GM06990 (cell line): Measurements from ENCODE around the gene ZNF578.
"Not testable (repeated sequence)": the region's sequence is repeated elsewhere in the genome, so short reads cannot be mapped to it uniquely, and the experiment has no call there.

ENCODE experiments used
- DNase-seq: peaks from one replicate; pipeline ENCODE4 v3.0.0-alpha.2; 2011; ENCODE audit not compliant: insufficient read length; ENCODE audit errors: extremely low read depth
- H3K27me3 ChIP-seq: replicated peaks from 2 replicates; pipeline ENCODE4 v1.6.0; 2011; ENCODE audit warnings: low read length; ENCODE audit not compliant: control insufficient read depth, insufficient read depth
- H3K36me3 ChIP-seq: 2 replicates; pipeline ENCODE4 v1.5.1; 2011; ENCODE audit warnings: low read length; ENCODE audit not compliant: control insufficient read depth, insufficient read depth
- H3K4me3 ChIP-seq: replicated peaks from 2 replicates; pipeline ENCODE4 v1.5.1; 2011; ENCODE audit warnings: low read depth, mild to moderate bottlenecking, control low read depth, low read length
- TF ChIP-seq, protein P1 (sequence below): IDR thresholded peaks from 2 replicates; pipeline ENCODE4 v1.5.1; 2011; ENCODE audit warnings: low read length, control low read depth, mild to moderate bottlenecking, inconsistent platforms; ENCODE audit not compliant: insufficient read depth, poor library complexity, severe bottlenecking

The ZNF578 gene

GRCh38 chr19:52444506-52444905, 8.8 kb upstream of the ZNF578 start:
- TF ChIP-seq, protein P1, sequence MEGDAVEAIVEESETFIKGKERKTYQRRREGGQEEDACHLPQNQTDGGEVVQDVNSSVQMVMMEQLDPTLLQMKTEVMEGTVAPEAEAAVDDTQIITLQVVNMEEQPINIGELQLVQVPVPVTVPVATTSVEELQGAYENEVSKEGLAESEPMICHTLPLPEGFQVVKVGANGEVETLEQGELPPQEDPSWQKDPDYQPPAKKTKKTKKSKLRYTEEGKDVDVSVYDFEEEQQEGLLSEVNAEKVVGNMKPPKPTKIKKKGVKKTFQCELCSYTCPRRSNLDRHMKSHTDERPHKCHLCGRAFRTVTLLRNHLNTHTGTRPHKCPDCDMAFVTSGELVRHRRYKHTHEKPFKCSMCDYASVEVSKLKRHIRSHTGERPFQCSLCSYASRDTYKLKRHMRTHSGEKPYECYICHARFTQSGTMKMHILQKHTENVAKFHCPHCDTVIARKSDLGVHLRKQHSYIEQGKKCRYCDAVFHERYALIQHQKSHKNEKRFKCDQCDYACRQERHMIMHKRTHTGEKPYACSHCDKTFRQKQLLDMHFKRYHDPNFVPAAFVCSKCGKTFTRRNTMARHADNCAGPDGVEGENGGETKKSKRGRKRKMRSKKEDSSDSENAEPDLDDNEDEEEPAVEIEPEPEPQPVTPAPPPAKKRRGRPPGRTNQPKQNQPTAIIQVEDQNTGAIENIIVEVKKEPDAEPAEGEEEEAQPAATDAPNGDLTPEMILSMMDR, result no peak
- no peak for DNase-seq
- H3K36me3 ChIP-seq, result no peaks in the 10 kb centered on the region
- no peaks in the 10 kb centered on the region for H3K27me3 ChIP-seq
- H3K4me3 ChIP-seq, result no peak overlapping the region

- Histone ChIP-seq H3K36me3 (no peaks in the 10 kb centered on the region), H3K27me3 (no peaks in the 10 kb centered on the region), H3K4me3 (no peak overlapping the region)
- TF ChIP-seq, protein P1, result no peak
- DNase-seq, result no peak
Observed at GRCh38 chr19:52451241-52451640, 2.1 kb upstream of the ZNF578 start.

DNA sequence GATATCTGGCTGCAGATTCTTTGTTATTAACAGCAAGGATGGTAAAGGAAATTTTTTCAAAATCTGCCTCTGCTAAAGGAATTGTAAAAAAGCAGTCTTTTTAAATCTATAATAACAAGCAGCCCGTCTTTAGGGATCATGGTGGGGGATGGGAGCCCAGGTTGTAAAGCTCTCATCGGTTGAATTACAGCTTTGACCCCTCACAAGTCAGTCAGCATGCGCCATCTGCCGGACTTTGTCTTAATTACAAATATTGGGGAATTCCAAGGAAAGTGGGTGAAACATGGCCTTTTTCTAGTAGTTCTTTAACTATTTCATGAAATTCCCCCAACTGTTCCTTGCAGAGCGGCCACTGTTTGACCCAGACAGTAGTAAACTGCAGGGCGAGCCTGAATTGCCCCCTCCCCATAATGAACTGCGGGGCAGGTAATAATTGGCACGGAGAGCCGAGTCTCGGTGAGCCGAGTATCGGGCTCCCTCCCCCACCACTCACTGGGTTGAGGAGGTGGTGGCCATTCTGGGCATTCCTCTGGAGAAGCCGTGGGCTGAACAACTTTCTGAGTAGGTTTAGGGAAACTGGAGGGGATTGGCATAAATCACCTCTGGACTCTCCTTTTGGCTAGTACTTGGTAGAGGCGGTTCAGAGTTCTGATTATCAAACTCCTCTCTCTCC, 11.6 kb downstream of the ZNF578 start:
- no peak for DNase-seq
- TF ChIP-seq, protein P1, result no peak
- no peaks in the 10 kb centered on the region for H3K36me3 ChIP-seq
- no peak overlapping the region for H3K4me3 ChIP-seq
- no peaks in the 10 kb centered on the region for H3K27me3 ChIP-seq

- Histone ChIP-seq H3K36me3 (no peaks in the 10 kb centered on the region), H3K27me3 (no peaks in the 10 kb centered on the region), H3K4me3 (no peak overlapping the region)
- DNase-seq, result no peak
- TF ChIP-seq, protein P1, result no peak
Observed at GRCh38 chr19:52473655-52474350, 20.4 kb downstream of the ZNF578 start.

DNA sequence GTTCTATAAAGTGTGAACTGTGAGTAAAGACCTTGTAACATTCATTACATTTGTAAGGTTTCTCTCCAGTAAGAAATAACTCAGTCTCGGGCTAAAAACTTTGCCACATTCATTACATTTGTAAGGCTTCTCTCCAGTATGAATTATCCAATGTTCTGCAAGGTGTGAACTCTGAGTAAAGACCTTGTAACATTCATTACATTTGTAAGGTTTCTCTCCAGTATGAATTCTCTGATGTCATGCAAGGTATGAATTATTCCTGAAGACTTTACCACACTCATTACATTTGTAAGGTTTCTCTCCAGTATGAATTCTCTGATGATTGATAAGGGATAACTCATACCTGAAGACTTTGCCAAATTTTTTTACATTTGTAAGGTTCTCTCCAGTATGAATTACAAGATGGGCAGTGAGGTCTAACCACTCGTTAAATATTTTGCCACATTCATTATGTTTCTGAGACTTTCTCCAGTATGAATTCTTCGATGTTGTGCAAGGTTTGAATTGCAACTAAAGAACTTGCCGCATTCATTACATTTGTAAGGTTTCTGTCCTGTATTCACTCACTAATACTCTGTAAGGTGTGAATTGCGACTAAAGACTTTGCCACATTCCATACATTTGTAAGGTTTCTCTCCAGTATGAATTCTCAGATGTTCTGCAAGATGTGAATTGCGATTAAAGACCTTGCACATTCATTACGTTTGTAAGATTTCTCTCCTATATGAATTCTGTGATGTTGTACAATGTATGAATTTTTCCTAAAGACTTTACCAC, 21.2 kb downstream of the ZNF578 start:
- H3K36me3 ChIP-seq, result no peaks in the 10 kb centered on the region
- no peak overlapping the region for H3K4me3 ChIP-seq
- H3K27me3 ChIP-seq, result no peaks in the 10 kb centered on the region
- no peak for DNase-seq
- TF ChIP-seq, protein P1, result no peak

GRCh38 chr19:52484111-52484743, 30.9 kb downstream of the ZNF578 start:
- not testable (repeated sequence) for H3K4me3 ChIP-seq, H3K36me3 ChIP-seq, H3K27me3 ChIP-seq, DNase-seq

DNA sequence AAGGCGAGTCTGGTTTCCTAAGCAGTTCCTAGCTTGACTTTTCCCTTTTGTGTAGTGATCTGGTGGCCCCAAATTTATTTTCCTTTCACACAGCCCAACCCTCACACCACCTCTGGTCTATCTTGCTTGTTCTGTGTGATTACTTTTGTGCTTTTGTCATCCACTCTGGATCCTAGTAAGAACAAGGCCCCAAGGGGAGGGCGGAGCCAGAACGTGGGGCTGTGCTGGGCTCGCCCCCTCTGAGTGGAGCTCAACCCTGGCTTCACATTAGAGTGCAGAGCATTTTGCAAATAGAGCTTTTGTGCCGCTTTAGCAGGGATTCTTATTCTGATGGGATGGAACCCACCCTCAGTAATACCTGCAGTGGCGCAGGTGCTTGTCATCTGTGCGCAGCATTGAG, 31.7 kb downstream of the ZNF578 start:
- H3K27me3 ChIP-seq, H3K36me3 ChIP-seq, H3K4me3 ChIP-seq, DNase-seq: not testable (repeated sequence)

GRCh38 chr19:52485561-52486240, 32.3 kb downstream of the ZNF578 start:
- not testable (repeated sequence) for H3K36me3 ChIP-seq, H3K27me3 ChIP-seq, H3K4me3 ChIP-seq, DNase-seq
